CD8-positive, alpha-beta memory T cell (primary cell): Measurements from ENCODE around the gene ZDHHC9. TPM values are rescaled to one million over a fixed set of nuclear protein-coding genes. Genes with fewer than 3 reads are reported as not detected.

Experiments
- CTCF ChIA-PET: fragments of 350-600 bp; sonication (Branson Sonifier 250); formaldehyde crosslinking; loops from one replicate; lab custom pipeline; 2021; ENCODE audit warnings: antibody characterized with exemption; lab: Charles Lee
- POLR2A ChIA-PET: fragments of 350-600 bp; sonication (Branson Sonifier 250); formaldehyde crosslinking; loops from one replicate; lab custom pipeline; 2021; ENCODE audit warnings: antibody characterized with exemption; lab: Charles Lee
- DNase-seq, 5 donors: peaks; one replicate each; pipeline versions ENCODE4 v3.0.0 to v3.0.0-alpha.2; 2020 to 2022; ENCODE audit warnings: mixed read lengths in 1 of 5
- H3K27ac ChIP-seq: one replicate; pipeline ENCODE4 v1.7.0; 2013; ENCODE audit warnings: low read depth, mild to moderate bottlenecking, low read length, moderate library complexity
- H3K27me3 ChIP-seq: 2 replicates; pipeline ENCODE4 v1.7.0; 2013; ENCODE audit warnings: low read length, mild to moderate bottlenecking; ENCODE audit not compliant: insufficient read depth, poor library complexity, severe bottlenecking
- H3K36me3 ChIP-seq: 2 replicates; pipeline ENCODE4 v1.7.0; 2013; ENCODE audit warnings: mild to moderate bottlenecking, low read length, moderate library complexity; ENCODE audit not compliant: insufficient read depth
- H3K4me1 ChIP-seq: 2 replicates; pipeline ENCODE4 v1.7.0; 2013; ENCODE audit warnings: mild to moderate bottlenecking, low read length, moderate library complexity; ENCODE audit not compliant: insufficient read depth
- H3K4me3 ChIP-seq: 2 replicates; pipeline ENCODE4 v1.7.0; 2013; ENCODE audit warnings: mild to moderate bottlenecking, low read length
- H3K9me3 ChIP-seq: 2 replicates; pipeline ENCODE4 v1.7.0; 2013; ENCODE audit warnings: mild to moderate bottlenecking, low read length
- H3K27ac Mint-ChIP-seq, 8 donors: one replicate each; pipeline ENCODE4 v1.8.0; 2020 to 2021; ENCODE audit warnings: mixed read lengths in 8 of 8, mild to moderate bottlenecking in 6 of 8, inconsistent platforms in 3 of 8, moderate library complexity in 3 of 8
- H3K27me3 Mint-ChIP-seq, 2 donors: one replicate each; pipeline ENCODE4 v1.8.0; 2020 to 2021; ENCODE audit warnings: mixed read lengths in 2 of 2, mild to moderate bottlenecking in 1 of 2, moderate library complexity in 1 of 2
- H3K36me3 Mint-ChIP-seq, 3 donors: one replicate each; pipeline ENCODE4 v1.8.0; 2020 to 2021; ENCODE audit warnings: mixed read lengths in 3 of 3, inconsistent platforms in 1 of 3, mild to moderate bottlenecking in 1 of 3
- H3K4me1 Mint-ChIP-seq, 3 donors: one replicate each; pipeline ENCODE4 v1.8.0; 2020 to 2021; ENCODE audit warnings: mixed read lengths in 3 of 3, inconsistent platforms in 1 of 3, mild to moderate bottlenecking in 1 of 3
- H3K4me3 Mint-ChIP-seq, 7 donors: one replicate each; pipeline ENCODE4 v1.8.0; 2020 to 2021; ENCODE audit warnings: mixed read lengths in 7 of 7, mild to moderate bottlenecking in 6 of 7, moderate library complexity in 4 of 7, inconsistent platforms in 2 of 7
- H3K9me3 Mint-ChIP-seq, 5 donors: one replicate each; pipeline ENCODE4 v1.8.0; 2020 to 2022; ENCODE audit warnings: mixed read lengths in 5 of 5, mild to moderate bottlenecking in 3 of 5, moderate library complexity in 2 of 5, inconsistent platforms in 1 of 5
- polyA plus RNA-seq: library from polyadenylated mRNA; unstranded; fragments of 300-500 nt; fragmentation: Illumina TruSeq; gene quantifications from one replicate; pipeline ENCODE4 v1.2.3, GENCODE V29; 2021
- total RNA-seq, 2 experiments: library from RNA; stranded (reverse); gene quantifications; one replicate each; pipeline ENCODE4 v1.2.3, GENCODE V29; 2021

Gene ZDHHC9
- total and polyA plus RNA-seq, 3 experiments from 2014 or later = 4.6 to 11.5 (median 10.4) TPM

DNA sequence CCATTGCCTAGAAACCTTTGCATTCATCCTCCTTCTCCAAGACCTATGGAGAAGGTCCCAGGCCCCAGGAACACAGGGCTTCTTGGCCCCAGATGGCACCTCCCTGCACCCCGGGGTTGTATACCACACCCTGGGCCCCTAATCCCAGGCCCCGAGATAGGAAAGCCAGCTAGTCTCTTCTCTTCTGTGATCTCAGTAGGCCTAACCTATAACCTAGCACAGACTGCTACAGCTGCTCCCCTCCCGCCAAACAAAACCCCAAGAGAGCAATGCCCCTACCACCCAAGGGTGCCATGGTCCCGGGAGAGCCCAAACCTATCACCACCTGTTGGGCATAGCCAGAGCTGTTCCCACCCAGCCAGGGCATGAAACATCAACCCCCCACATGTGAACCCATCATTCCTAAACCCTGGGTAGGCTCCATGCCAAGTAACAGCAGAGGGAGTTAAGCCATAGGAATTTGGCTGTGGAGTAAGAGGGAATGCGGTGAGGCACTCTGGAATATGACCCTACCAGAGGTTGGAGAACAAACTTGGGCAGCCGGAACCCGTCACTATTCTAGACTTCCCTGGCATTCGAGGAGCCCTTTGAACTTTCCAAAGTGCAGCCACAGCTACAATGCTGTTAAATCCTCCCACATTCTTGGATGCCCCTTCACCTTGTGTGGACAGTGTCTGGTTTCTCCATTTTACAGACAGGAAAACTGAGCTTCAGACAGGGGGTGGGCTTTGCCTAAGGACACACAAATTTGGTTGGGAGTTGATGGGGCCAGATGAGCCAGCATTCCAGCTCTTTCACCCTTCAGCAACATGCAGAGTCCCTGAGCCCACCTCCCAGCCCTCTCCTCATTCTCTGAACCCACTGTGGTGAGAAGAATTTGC, 74.9 kb downstream of the ZDHHC9 start:
- Mint-ChIP-seq H3K4me3 (peak overlapping the region; percentile 50 to 82 (median 66)), H3K36me3 (no peaks in the 10 kb centered on the region), H3K27me3 (peaks cover 0 to 2% of the 10 kb centered on the region in 2 donors), H3K27ac (peak overlapping the region; percentile 62 to 93 (median 88)), H3K9me3 (no peaks in the 10 kb centered on the region), H3K4me1 (peaks cover 65 to 74% (median 68%) of the 10 kb centered on the region in 3 donors)
- ChIA-PET CTCF (interaction anchor here (0.7 to 6.2 kb wide), 12 partner anchors 9 to 113 kb away, joined by 3 to 37 read pairs (median 4); partner anchors contain the start of genes APLN and SASH3), POLR2A (interaction anchor here (1.3 to 6.4 kb wide), 4 partner anchors 9 to 30 kb away, joined by 5 to 82 read pairs (median 6); partner anchors contain the start of gene SASH3)
- DNase-seq = no peak
- no peaks in the 10 kb centered on the region for H3K27me3 ChIP-seq
- peaks cover 67% of the 10 kb centered on the region for H3K4me1 ChIP-seq
- no peaks in the 10 kb centered on the region for H3K9me3 ChIP-seq
- no peaks in the 10 kb centered on the region for H3K36me3 ChIP-seq
- H3K4me3 ChIP-seq = peak overlapping the region; percentile 36
- peak overlapping the region; percentile 25 for H3K27ac ChIP-seq

DNA sequence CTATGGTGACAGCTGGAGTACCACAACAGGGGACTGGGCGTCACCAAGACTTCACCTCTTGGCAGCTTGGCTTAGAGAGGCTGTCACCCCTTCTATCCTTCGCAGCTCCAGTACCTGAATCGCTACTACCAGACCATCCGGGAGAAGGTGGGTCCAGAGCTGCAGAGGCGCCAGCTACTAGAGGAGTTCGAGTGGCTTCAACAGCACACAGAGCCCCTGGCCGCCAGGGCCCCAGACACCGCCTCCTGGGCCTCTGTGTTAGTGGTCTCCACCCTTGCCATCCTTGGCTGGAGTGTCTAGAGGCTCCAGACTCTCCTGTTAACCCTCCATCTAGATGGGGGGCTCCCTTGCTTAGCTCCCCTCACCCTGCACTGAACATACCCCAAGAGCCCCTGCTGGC, 75.5 kb downstream of the ZDHHC9 start:
- Histone ChIP-seq H3K4me1 (peaks cover 60% of the 10 kb centered on the region), H3K27ac (no peak overlapping the region), H3K36me3 (no peaks in the 10 kb centered on the region), H3K9me3 (no peaks in the 10 kb centered on the region), H3K4me3 (no peak overlapping the region), H3K27me3 (no peaks in the 10 kb centered on the region)
- no peak for DNase-seq
- no peaks in the 10 kb centered on the region for H3K36me3 Mint-ChIP-seq
- H3K27me3 Mint-ChIP-seq = peaks cover 0 to 2% of the 10 kb centered on the region in 2 donors
- H3K4me1 Mint-ChIP-seq = peaks cover 58 to 67% (median 61%) of the 10 kb centered on the region in 3 donors
- H3K27ac Mint-ChIP-seq = peak overlapping the region; percentile 62 to 93 (median 88)
- no peaks in the 10 kb centered on the region for H3K9me3 Mint-ChIP-seq
- ChIA-PET CTCF (interaction anchor here (0.7 to 6.2 kb wide), 9 partner anchors 9 to 90 kb away, joined by 3 to 37 read pairs (median 4); partner anchors contain the start of gene SASH3), POLR2A (interaction anchor here (1.3 to 6.4 kb wide), 5 partner anchors 9 to 31 kb away, joined by 5 to 82 read pairs (median 6); partner anchors contain the start of gene SASH3)
- H3K4me3 Mint-ChIP-seq = peak overlapping the region in 4 of 7 donors; percentile 36 to 79 (median 56)

DNA sequence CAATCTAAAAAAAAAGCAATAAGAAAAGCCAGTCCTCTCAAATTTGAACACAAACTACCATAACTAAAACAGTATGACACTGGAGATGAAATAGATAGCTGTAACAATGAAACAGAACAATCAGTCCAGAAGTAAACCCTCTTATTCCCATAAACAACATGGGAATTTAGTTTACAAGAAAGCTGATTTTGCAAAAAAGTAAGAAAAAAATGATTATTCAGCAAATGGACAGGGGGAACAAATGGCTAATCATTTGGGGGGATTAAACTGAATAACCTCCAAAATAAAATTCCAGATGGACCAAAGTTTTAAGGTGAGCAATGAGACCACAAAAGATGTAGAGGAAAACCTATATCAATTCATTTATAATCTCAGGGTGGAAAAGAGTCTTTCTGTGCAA, 80.0 kb downstream of the ZDHHC9 start:
- Mint-ChIP-seq H3K27me3 (peaks cover 0 to 2% of the 10 kb centered on the region in 2 donors), H3K4me3 (no peak overlapping the region)
- POLR2A ChIA-PET = interaction anchor here (0.7 kb wide), 1 partner anchor 22 kb away, joined by 3 read pairs; no protein-coding TSS in a partner anchor

DNA sequence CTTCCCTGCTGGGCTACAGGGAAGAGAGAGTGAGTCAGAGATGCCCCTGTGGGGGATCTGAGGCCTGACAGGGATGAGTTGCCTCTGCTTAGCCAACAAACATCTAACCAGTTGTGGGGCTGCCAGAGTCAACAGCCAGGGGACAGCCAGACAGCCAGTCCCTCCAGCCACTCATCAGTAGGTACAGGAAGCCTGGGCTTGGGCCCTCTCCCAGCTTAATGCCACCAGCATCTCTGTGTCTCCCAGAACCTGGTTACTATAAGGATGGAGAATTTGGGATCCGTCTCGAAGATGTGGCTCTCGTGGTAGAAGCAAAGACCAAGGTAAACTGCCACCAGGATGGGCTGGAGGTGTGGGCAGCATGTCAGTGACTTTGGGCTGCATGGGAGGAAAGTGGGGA, 81.2 kb downstream of the ZDHHC9 start:
- H3K4me1 Mint-ChIP-seq = peaks cover 54 to 64% (median 60%) of the 10 kb centered on the region in 3 donors
- peaks cover 0 to 1% (median 0%) of the 10 kb centered on the region in 3 donors for H3K36me3 Mint-ChIP-seq
- H3K27ac ChIP-seq = no peak overlapping the region
- POLR2A ChIA-PET = no interaction called here
- peaks cover 52% of the 10 kb centered on the region for H3K4me1 ChIP-seq
- H3K27me3 Mint-ChIP-seq = peaks cover 0 to 2% of the 10 kb centered on the region in 2 donors
- no peak for DNase-seq
- no peaks in the 10 kb centered on the region for H3K9me3 ChIP-seq
- no peak overlapping the region for H3K4me3 ChIP-seq
- H3K27me3 ChIP-seq = no peaks in the 10 kb centered on the region
- no peak overlapping the region for H3K4me3 Mint-ChIP-seq
- CTCF ChIA-PET = no interaction called here
- no peaks in the 10 kb centered on the region for H3K9me3 Mint-ChIP-seq
- H3K27ac Mint-ChIP-seq = peak overlapping the region in 1 of 8 donors; percentile 8
- no peaks in the 10 kb centered on the region for H3K36me3 ChIP-seq

More for the DNA sequence above, 80.0 kb downstream of the ZDHHC9 start:
- no peaks in the 10 kb centered on the region for H3K9me3 Mint-ChIP-seq
- Histone ChIP-seq H3K27me3 (no peaks in the 10 kb centered on the region), H3K36me3 (no peaks in the 10 kb centered on the region), H3K27ac (no peak overlapping the region), H3K4me1 (peaks cover 52% of the 10 kb centered on the region), H3K4me3 (no peak overlapping the region), H3K9me3 (no peaks in the 10 kb centered on the region)
- no peak for DNase-seq
- CTCF ChIA-PET = interaction anchor here (1.2 to 1.7 kb wide), 2 partner anchors 8 to 13 kb away, joined by 3 read pairs; no protein-coding TSS in a partner anchor
- H3K27ac Mint-ChIP-seq = no peak overlapping the region
- H3K4me1 Mint-ChIP-seq = peaks cover 55 to 64% (median 60%) of the 10 kb centered on the region in 3 donors
- H3K36me3 Mint-ChIP-seq = peaks cover 0 to 1% (median 0%) of the 10 kb centered on the region in 3 donors

DNA sequence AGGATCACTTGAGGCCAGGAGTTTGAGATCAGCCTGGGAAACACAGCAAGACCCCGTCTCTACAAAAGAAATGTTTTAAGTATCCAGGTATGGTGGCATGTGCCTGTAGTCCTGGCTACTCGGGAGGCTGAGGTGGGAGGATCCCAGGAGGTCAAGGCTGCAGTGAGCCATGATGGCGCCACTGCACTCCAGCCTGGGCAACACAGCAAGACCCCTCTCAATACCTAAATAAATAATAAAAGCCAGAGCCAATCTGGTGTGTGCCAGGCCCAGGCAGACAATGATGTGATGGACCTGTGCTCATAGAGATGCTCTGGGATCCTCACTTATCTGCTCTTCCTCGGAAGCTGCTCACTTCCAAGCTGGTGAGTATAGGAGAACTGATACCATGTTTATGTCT, 82.1 kb downstream of the ZDHHC9 start:
- Mint-ChIP-seq H3K4me1 (peaks cover 52 to 65% (median 60%) of the 10 kb centered on the region in 3 donors), H3K27ac (peak overlapping the region in 4 of 8 donors; percentile 17 to 94 (median 72)), H3K36me3 (peaks cover 0 to 1% (median 0%) of the 10 kb centered on the region in 3 donors), H3K27me3 (peaks cover 0 to 2% of the 10 kb centered on the region in 2 donors), H3K9me3 (no peaks in the 10 kb centered on the region), H3K4me3 (no peak overlapping the region)
- peaks cover 52% of the 10 kb centered on the region for H3K4me1 ChIP-seq
- ChIA-PET POLR2A (interaction anchor here (3.4 kb wide), 1 partner anchor 20 kb away, joined by 22 read pairs; no protein-coding TSS in a partner anchor), CTCF (no interaction called here)
- H3K27ac ChIP-seq = no peak overlapping the region
- H3K4me3 ChIP-seq = no peak overlapping the region
- no peaks in the 10 kb centered on the region for H3K27me3 ChIP-seq
- H3K9me3 ChIP-seq = no peaks in the 10 kb centered on the region
- H3K36me3 ChIP-seq = no peaks in the 10 kb centered on the region
- no peak for DNase-seq

DNA sequence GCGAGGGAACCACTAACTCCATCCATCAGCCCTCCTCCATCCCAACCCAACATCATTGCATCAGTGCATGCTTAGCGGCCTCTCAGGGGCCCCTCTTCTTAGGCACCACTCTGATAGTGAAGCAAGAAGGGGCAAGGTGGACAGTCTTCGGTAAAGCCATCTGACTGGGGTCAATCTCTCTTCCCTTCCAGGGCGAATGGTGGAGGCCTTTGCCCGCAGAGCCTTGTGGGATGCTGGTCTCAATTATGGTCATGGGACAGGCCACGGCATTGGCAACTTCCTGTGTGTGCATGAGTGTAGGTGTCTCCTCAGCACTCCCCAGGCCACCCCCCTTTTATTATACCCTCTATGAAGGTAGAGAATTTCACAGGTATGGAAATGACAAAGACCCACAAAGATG, 82.7 kb downstream of the ZDHHC9 start:
- no peak overlapping the region for H3K27ac ChIP-seq

DNA sequence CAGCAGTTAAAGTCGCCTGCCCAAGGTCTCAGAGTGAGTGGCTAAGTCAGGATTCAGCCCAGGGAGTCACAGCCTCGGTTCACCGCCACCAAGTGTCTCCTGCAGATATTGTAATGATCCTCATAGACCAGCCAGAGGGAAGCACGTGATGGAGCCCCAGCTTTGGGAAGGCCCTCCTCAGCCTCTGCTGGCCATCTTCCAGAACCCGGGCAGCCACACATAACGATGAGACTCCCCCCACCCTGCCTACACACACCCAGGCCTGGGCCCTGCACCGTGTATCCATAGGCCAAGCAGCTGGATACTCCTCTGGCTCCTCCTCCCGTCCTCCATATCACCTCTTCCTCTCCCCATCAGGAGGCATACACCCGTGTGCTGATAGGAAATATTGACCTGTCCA, 83.5 kb downstream of the ZDHHC9 start:
- Histone ChIP-seq H3K36me3 (no peaks in the 10 kb centered on the region), H3K9me3 (no peaks in the 10 kb centered on the region), H3K4me1 (peaks cover 66% of the 10 kb centered on the region), H3K27me3 (no peaks in the 10 kb centered on the region), H3K4me3 (no peak overlapping the region), H3K27ac (no peak overlapping the region)
- peak overlapping the region in 7 of 8 donors; percentile 68 to 94 (median 88) for H3K27ac Mint-ChIP-seq
- H3K4me3 Mint-ChIP-seq = peak overlapping the region; percentile 30 to 75 (median 49)
- peaks cover 58 to 73% (median 68%) of the 10 kb centered on the region in 3 donors for H3K4me1 Mint-ChIP-seq
- no peaks in the 10 kb centered on the region for H3K9me3 Mint-ChIP-seq
- ChIA-PET CTCF (interaction anchor here (1.0 to 2.9 kb wide), 13 partner anchors 8 to 82 kb away, joined by 3 to 36 read pairs (median 5); partner anchors contain the start of gene SASH3), POLR2A (interaction anchor here (0.8 to 3.4 kb wide), 7 partner anchors 9 to 39 kb away, joined by 3 to 27 read pairs (median 5); partner anchors contain the start of gene SASH3)
- peaks cover 0 to 2% of the 10 kb centered on the region in 2 donors for H3K27me3 Mint-ChIP-seq
- no peak for DNase-seq
- peaks cover 0 to 1% (median 0%) of the 10 kb centered on the region in 3 donors for H3K36me3 Mint-ChIP-seq

More for the DNA sequence above, 82.7 kb downstream of the ZDHHC9 start:
- Mint-ChIP-seq H3K9me3 (no peaks in the 10 kb centered on the region), H3K27ac (peak overlapping the region in 6 of 8 donors; percentile 11 to 94 (median 84)), H3K4me1 (peaks cover 53 to 67% (median 62%) of the 10 kb centered on the region in 3 donors), H3K36me3 (peaks cover 0 to 1% (median 0%) of the 10 kb centered on the region in 3 donors), H3K27me3 (peaks cover 0 to 2% of the 10 kb centered on the region in 2 donors), H3K4me3 (no peak overlapping the region)
- Histone ChIP-seq H3K4me1 (peaks cover 58% of the 10 kb centered on the region), H3K36me3 (no peaks in the 10 kb centered on the region), H3K27me3 (no peaks in the 10 kb centered on the region), H3K4me3 (no peak overlapping the region), H3K9me3 (no peaks in the 10 kb centered on the region)
- ChIA-PET POLR2A (interaction anchor here (3.4 kb wide), 1 partner anchor 21 kb away, joined by 22 read pairs; no protein-coding TSS in a partner anchor), CTCF (no interaction called here)
- no peak for DNase-seq
